D721Med (cell line): ENCODE measurements around the gene FAM53B.

ENCODE experiments used
- DNase-seq: peaks from one replicate; pipeline ENCODE4 v3.0.0; 2011; ENCODE audit warnings: low spot score; ENCODE audit not compliant: insufficient read length
- FAIRE-seq: peaks from 2 replicates; lab custom pipeline; 2011; peaks lifted over from hg19 to GRCh38; lab: Jason Lieb, UNC
- CTCF ChIP-seq: IDR thresholded peaks from 2 replicates; pipeline ENCODE4 v1.5.1; 2012; ENCODE audit warnings: mild to moderate bottlenecking, control low read depth; ENCODE audit not compliant: insufficient read depth; ENCODE audit errors: missing control alignments

Gene FAM53B

GRCh38 chr10:124619195-124619594, 125.0 kb downstream of the FAM53B start:
- FAIRE-seq (no peak), DNase-seq (no peak)
- no peak for TF ChIP-seq CTCF

GRCh38 chr10:124618470-124619073, 125.6 kb downstream of the FAM53B start:
- DNase-seq (no peak), FAIRE-seq (no peak)
- no peak for TF ChIP-seq CTCF

- no peak for DNase-seq
- no peak for TF ChIP-seq CTCF
- no peak for FAIRE-seq
Observed at GRCh38 chr10:124616836-124617130, 127.4 kb downstream of the FAM53B start.

- FAIRE-seq (no peak), DNase-seq (no peak)
- no peak for TF ChIP-seq CTCF
Observed at GRCh38 chr10:124616040-124616835, 127.9 kb downstream of the FAM53B start.

GRCh38 chr10:124615259-124615658, 128.9 kb downstream of the FAM53B start:
- FAIRE-seq (no peak), DNase-seq (no peak)
- no peak for TF ChIP-seq CTCF

- FAIRE-seq (no peak), DNase-seq (no peak)
- no peak for TF ChIP-seq CTCF
Observed at GRCh38 chr10:124614003-124614659, 130.0 kb downstream of the FAM53B start.
